SU-DHL-6 (cell line): ENCODE data around the gene PRSS48.

ENCODE experiments used
- CTCF ChIP-seq: fragments of 200-600 bp; sonication (generic); IDR thresholded peaks from one replicate; pipeline ENCODE4 v1.5.1; 2017; ENCODE audit warnings: antibody characterized with exemption, mild to moderate bottlenecking, low read length, moderate library complexity; ENCODE audit not compliant: insufficient read depth, poor library complexity, severe bottlenecking
- EZH2phosphoT487 ChIP-seq: fragments of 200-600 bp; sonication (generic), shearing (Covaris generic); conservative IDR thresholded peaks from 2 replicates; pipeline ENCODE4 v1.6.1; 2018; ENCODE audit warnings: mild to moderate bottlenecking, antibody characterized with exemption, low read length, moderate library complexity, mixed read lengths

GRCh38 chr4:151304755-151305154, 27.8 kb downstream of the PRSS48 start:
- TF ChIP-seq CTCF (no peak), EZH2phosphoT487 (no peak)
